ENCODE measurements around the gene OLIG1.

DNA sequence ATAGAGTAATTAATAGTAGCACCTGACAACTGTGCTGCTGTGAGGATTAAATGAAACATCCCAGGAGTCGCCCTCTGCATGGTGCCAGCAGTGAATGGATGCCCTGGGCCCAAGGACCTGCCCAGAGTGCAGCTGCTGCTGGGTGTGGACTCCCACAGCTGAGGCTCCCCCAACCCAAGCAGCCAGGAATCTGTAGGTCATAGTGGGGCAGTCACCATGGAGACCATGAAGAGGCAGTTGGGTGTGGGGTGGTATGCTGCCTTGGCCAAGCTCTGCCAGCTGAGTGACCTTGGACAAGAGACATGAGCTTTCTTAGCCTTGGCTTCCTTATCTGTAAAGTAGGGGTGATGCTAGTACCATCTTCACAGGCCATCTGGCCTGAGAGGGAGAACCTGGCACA lies 34.8 kb upstream of the OLIG1 start:
- TF ChIP-seq, protein P1, sequence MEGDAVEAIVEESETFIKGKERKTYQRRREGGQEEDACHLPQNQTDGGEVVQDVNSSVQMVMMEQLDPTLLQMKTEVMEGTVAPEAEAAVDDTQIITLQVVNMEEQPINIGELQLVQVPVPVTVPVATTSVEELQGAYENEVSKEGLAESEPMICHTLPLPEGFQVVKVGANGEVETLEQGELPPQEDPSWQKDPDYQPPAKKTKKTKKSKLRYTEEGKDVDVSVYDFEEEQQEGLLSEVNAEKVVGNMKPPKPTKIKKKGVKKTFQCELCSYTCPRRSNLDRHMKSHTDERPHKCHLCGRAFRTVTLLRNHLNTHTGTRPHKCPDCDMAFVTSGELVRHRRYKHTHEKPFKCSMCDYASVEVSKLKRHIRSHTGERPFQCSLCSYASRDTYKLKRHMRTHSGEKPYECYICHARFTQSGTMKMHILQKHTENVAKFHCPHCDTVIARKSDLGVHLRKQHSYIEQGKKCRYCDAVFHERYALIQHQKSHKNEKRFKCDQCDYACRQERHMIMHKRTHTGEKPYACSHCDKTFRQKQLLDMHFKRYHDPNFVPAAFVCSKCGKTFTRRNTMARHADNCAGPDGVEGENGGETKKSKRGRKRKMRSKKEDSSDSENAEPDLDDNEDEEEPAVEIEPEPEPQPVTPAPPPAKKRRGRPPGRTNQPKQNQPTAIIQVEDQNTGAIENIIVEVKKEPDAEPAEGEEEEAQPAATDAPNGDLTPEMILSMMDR (IDR thresholded peaks at IDR 0.05; ENCODE audit: low read depth, low read length, poor library complexity, severe bottlenecking): no peak
- no peak for TF ChIP-seq EZH2phosphoT487 (IDR thresholded peaks at IDR 0.05; ENCODE audit: borderline replicate concordance, low read length)

Data from DOHH2 (cell line).